ENCODE measurements around the gene TSPEAR.

The TSPEAR gene

GRCh38 chr21:44718571-44718970 lies 7.2 kb upstream of the TSPEAR start:
- no peak for DNase-seq

- no peak for DNase-seq
Observed at GRCh38 chr21:44718093-44718492, 6.7 kb upstream of the TSPEAR start.

- DNase-seq: no peak
Observed at GRCh38 chr21:44716984-44717383, 5.6 kb upstream of the TSPEAR start.

GRCh38 chr21:44714905-44715304 lies 3.5 kb upstream of the TSPEAR start:
- no peak for DNase-seq

GRCh38 chr21:44713846-44714245 lies 2.5 kb upstream of the TSPEAR start:
- no peak for DNase-seq

- no peak for DNase-seq
Observed at GRCh38 chr21:44713130-44713529, 1.8 kb upstream of the TSPEAR start.

GRCh38 chr21:44712203-44713028 lies 1.0 kb upstream of the TSPEAR start:
- DNase-seq: no peak

GRCh38 chr21:44710756-44711326 lies 531 bp downstream of the TSPEAR start:
- no peak for DNase-seq

- DNase-seq: no peak
Observed at GRCh38 chr21:44710294-44710665, 1.1 kb downstream of the TSPEAR start.

GRCh38 chr21:44709426-44710293 lies 1.7 kb downstream of the TSPEAR start:
- DNase-seq: peak; percentile 16 to 61

- DNase-seq: no peak
Observed at GRCh38 chr21:44708866-44709425, 2.4 kb downstream of the TSPEAR start.

- no peak for DNase-seq
Observed at GRCh38 chr21:44708213-44708865, 3.0 kb downstream of the TSPEAR start.

- no peak for DNase-seq
Observed at GRCh38 chr21:44706706-44707581, 4.4 kb downstream of the TSPEAR start.

GRCh38 chr21:44706026-44706705 lies 5.2 kb downstream of the TSPEAR start:
- DNase-seq: no peak

- no peak for DNase-seq
Observed at GRCh38 chr21:44704636-44705001, 6.8 kb downstream of the TSPEAR start.

GRCh38 chr21:44703731-44704635 lies 7.4 kb downstream of the TSPEAR start:
- no peak for DNase-seq

- no peak for DNase-seq
Observed at GRCh38 chr21:44702973-44703730, 8.2 kb downstream of the TSPEAR start.

GRCh38 chr21:44702111-44702972 lies 9.0 kb downstream of the TSPEAR start:
- DNase-seq: peak; percentile 35 to 49

Measured in NCI-H524 (cell line).